Activated T-cell treated with anti-CD3 and anti-CD28 coated beads, Interleukin-2, amount 50 U/mL, for 4 hours (primary cell): ENCODE results near the gene IRF6. TPM values are rescaled to one million over a fixed set of nuclear protein-coding genes. Genes with fewer than 3 reads are reported as not detected.

Source experiments
- ATAC-seq, 2 donors: fragments of 200-7000 bp; cut with Tn5 transposase; one replicate each; pipeline ENCODE4 v1.10.0; 2021
- DNase-seq: peaks from one replicate; pipeline ENCODE4 v3.0.0-alpha.2; 2020
- H3K27me3 Mint-ChIP-seq: one replicate; pipeline ENCODE4 v1.8.0; 2021; ENCODE audit warnings: low read depth, mixed read lengths
- H3K36me3 Mint-ChIP-seq: one replicate; pipeline ENCODE4 v1.8.0; 2022; ENCODE audit warnings: mixed read lengths; ENCODE audit not compliant: insufficient read depth
- H3K4me1 Mint-ChIP-seq: one replicate; pipeline ENCODE4 v1.8.0; 2021; ENCODE audit warnings: low read depth, mixed read lengths
- H3K4me3 Mint-ChIP-seq: one replicate; pipeline ENCODE4 v1.8.0; 2021; ENCODE audit warnings: mild to moderate bottlenecking, moderate library complexity, mixed read lengths
- H3K9me3 Mint-ChIP-seq: one replicate; pipeline ENCODE4 v1.8.0; 2021; ENCODE audit warnings: mixed read lengths
- total RNA-seq, 3 donors: library from RNA; stranded (reverse); gene quantifications; one replicate each; pipeline ENCODE4 v1.2.1, GENCODE V29; 2021

The IRF6 gene
- total RNA-seq, 3 donors from 2014 or later = 0.11 to 0.15 (median 0.13) TPM

DNA sequence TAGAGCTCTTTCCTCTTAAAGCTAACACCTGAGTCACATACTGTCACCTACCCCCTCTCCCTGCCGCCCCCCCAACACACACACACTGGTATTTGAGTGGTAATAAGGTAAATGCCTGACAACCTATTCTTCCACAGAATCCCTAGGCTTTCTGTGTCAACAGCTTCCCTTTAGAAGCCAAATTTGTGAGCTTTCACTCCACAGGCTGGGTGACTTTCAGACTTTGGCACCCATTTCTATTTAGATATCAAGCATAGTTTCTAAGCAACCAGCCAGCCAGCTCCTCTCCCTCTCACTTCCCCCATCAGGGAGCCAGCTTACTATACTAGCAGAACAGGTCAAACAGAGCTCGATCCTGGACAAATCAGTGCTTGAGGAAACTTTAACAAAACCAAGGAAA, 18.4 kb downstream of the IRF6 start:
- Mint-ChIP-seq H3K27me3 (peaks cover 20% of the 10 kb centered on the region), H3K4me3 (no peak overlapping the region), H3K36me3 (peaks cover 3% of the 10 kb centered on the region), H3K9me3 (no peaks in the 10 kb centered on the region), H3K4me1 (peaks cover 24% of the 10 kb centered on the region)
- DNase-seq (no peak), ATAC-seq (no peak)

DNA sequence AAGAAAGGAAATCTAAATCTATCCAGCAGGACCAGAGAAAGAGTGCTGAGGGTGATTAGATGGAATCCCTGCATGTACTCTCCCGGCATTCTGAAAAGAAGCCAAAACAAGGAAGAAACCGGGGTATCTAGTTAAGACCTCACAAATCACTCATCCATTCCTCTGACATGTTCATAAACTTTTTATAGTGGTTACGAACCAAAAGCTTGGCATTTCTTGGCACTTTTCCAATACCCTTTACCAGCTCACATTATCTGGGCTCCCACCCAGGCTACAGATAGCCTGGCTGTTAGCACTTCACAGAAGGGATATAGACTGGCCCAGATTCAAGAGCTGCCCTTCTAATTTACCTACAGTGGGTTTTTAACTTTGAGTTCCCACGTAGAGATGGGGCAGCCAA, 19.8 kb downstream of the IRF6 start:
- Mint-ChIP-seq H3K4me3 (no peak overlapping the region), H3K9me3 (no peaks in the 10 kb centered on the region)

DNA sequence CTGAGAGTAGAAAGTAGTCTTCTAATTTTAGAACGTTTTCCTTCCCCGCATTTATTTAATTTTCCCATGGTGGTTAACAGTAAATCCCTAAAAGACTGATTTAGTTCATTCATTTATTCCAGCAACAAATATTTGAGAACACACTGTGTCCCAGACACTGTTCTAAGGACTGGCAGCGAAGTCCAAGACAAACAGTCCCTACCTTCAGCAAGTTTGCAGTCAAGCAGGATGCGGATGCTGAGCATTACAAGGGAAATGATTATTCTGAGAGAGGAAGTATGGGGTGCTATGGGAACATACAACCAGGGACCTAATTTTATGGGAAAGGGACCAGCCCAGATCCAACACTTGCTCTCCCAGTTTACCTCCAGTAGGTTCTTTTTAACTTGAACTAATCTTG, 20.4 kb downstream of the IRF6 start:
- H3K4me3 Mint-ChIP-seq = no peak overlapping the region
- no peaks in the 10 kb centered on the region for H3K9me3 Mint-ChIP-seq

More for the DNA sequence above, 19.8 kb downstream of the IRF6 start:
- Mint-ChIP-seq H3K4me1 (peaks cover 26% of the 10 kb centered on the region), H3K36me3 (peaks cover 10% of the 10 kb centered on the region), H3K27me3 (peaks cover 15% of the 10 kb centered on the region)
- no peak for DNase-seq
- ATAC-seq = no peak

DNA sequence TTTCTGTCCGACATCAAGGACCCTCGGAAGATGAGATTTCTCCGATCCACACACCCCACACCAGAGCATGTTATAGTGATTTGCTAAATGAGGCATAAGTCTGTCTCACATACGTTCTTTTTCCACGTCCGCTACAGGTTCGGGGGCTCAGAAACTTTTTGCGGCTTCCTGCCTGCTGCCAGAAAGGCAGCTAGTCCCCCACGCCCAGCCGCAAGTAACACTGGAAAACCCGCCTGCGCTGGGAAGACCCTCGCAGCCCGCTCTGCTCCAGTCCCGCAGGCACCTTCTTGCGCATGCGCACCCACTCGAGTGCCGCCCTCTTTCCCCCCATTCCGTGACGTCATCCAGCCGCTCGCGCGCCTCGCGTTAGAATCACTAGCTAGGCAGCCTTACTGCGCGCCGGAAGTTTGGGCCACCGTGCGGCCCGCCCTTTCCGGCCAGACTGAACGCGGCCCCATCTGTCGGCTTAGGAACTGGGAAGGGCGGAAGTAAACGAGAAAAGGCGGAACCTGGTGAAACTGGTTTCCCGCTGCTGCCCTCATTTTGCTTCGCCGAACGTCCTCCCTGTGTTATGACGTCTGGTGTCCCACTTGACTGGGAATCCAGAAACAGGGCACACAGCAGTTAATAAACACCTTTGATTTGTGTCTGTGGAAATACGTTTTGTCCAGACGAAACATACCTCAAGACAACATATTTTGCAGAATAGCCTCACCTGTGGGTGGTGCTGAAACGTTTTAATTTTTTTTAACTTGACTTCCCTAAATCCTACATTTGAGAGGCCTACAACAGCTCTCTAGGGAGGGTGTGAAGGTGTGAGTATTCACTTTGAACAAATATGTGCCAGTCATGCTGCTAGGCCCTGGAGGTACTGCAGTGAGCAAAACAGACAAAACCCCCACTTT, 21.4 kb downstream of the IRF6 start, which contains the start of gene C1orf74:
Gene C1orf74, minus strand, starts transcription at position 295 of the 905 bp plus-strand sequence. CDS start 925 bp downstream, outside the sequence.
- ATAC-seq = peak; percentile 99
- Mint-ChIP-seq H3K27me3 (peaks cover 9% of the 10 kb centered on the region), H3K4me1 (peaks cover 27% of the 10 kb centered on the region)

More for the DNA sequence above, 20.4 kb downstream of the IRF6 start:
- ATAC-seq = no peak
- DNase-seq = no peak
- Mint-ChIP-seq H3K4me1 (peaks cover 26% of the 10 kb centered on the region), H3K36me3 (peaks cover 10% of the 10 kb centered on the region), H3K27me3 (peaks cover 12% of the 10 kb centered on the region)

DNA sequence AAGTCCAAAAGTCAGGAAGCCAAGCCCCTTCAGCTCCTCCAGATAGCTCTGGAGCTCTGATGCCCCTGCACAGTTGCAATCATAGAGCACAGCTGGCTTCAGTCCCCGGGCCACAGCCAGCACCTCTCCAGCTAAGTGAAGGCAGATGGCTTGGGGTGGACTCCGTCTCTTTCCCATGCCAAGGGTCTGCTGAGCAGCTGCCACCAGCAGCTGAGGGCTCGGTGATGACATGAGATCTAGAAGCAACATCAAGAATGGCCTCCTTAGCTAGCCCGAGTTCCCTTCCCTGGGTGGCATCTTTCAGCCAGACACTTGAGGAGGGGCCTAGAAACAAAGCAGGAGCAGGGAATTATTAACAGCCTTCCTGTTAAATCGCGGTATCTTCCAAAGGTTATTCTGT, 22.6 kb downstream of the IRF6 start:
- Mint-ChIP-seq H3K4me3 (peak overlapping the region; percentile 96), H3K36me3 (peaks cover 25% of the 10 kb centered on the region), H3K9me3 (no peaks in the 10 kb centered on the region), H3K4me1 (peaks cover 29% of the 10 kb centered on the region), H3K27me3 (peaks cover 7% of the 10 kb centered on the region)
- DNase-seq (no peak), ATAC-seq (no peak)

More for the DNA sequence above, 21.4 kb downstream of the IRF6 start, which contains the start of gene C1orf74:
- Mint-ChIP-seq H3K4me3 (peak within 1 kb of the TSS; percentile 96), H3K36me3 (peaks cover 16% of the 10 kb centered on the region), H3K9me3 (no peaks in the 10 kb centered on the region)
- peak; percentile 99 for DNase-seq

DNA sequence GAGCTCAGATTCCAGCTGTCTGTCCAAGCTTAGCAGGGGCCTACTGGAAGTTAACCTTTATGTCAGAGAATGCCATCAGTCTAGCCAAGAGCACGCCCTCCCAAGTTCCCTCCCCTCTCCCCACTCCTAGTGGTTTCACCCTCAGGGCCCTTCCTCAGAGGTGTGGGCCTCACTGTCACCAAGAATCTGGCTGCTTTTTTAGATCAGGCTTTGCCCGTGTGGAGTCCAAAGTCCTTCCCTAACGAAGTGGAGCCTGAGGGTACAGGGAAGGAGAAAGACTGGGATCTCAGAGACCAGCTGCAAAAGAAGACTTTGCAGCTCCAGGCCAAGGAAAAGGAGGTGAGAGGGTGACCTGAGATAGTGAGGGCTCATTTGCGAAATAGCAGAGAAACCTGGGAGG, 25.7 kb downstream of the IRF6 start:
- Mint-ChIP-seq H3K4me1 (peaks cover 32% of the 10 kb centered on the region), H3K36me3 (peaks cover 49% of the 10 kb centered on the region)

DNA sequence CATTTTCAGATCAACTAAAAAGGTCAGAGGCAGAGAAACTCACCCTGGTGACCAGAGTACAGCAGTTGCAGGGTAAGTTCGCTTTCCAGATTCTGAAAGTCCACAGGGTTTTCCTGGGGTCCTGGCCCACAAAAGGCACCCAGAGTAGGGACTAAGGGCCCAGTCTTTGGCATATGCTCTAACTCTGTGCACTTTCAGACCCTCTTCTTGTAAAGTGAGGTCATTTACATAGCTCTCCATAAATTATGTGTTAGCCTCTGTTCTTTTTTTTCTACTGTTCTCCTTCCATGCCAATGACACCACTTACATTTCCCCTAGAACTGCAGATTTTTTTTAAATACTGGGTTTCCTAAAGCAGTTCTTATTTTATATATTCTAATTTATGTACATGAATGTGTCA, 27.8 kb downstream of the IRF6 start:
- ATAC-seq (no peak), DNase-seq (no peak)
- H3K36me3 Mint-ChIP-seq = peaks cover 64% of the 10 kb centered on the region
- H3K4me1 Mint-ChIP-seq = peaks cover 13% of the 10 kb centered on the region
- H3K9me3 Mint-ChIP-seq = no peaks in the 10 kb centered on the region
- no peaks in the 10 kb centered on the region for H3K27me3 Mint-ChIP-seq
- no peak overlapping the region for H3K4me3 Mint-ChIP-seq

More for the DNA sequence above, 25.7 kb downstream of the IRF6 start:
- ATAC-seq (no peak), DNase-seq (no peak)
- H3K27me3 Mint-ChIP-seq = no peaks in the 10 kb centered on the region
- H3K9me3 Mint-ChIP-seq = no peaks in the 10 kb centered on the region
- no peak overlapping the region for H3K4me3 Mint-ChIP-seq

DNA sequence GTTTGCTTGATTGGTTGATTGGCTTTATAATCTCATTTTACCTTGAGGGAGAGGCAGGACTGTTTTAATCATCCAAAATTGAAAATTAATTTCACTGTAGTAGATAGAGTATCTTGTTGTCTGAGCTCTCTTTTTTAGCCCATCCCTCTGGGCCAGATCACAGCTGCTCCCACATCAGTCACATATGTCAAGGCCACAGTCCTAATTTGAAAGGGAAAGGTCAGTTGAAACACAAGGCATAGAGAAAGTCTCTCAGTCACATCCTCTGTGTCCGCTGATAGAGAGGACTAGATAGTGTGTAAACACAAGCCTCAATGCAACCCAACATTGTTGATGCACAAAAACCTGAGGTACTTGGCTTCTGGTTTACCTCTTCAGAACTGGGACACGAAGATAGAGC, 28.4 kb downstream of the IRF6 start:
- peaks cover 66% of the 10 kb centered on the region for H3K36me3 Mint-ChIP-seq
- H3K4me1 Mint-ChIP-seq = peaks cover 10% of the 10 kb centered on the region
- DNase-seq = no peak
- H3K4me3 Mint-ChIP-seq = no peak overlapping the region
- ATAC-seq = no peak
- H3K27me3 Mint-ChIP-seq = no peaks in the 10 kb centered on the region
- H3K9me3 Mint-ChIP-seq = no peaks in the 10 kb centered on the region

DNA sequence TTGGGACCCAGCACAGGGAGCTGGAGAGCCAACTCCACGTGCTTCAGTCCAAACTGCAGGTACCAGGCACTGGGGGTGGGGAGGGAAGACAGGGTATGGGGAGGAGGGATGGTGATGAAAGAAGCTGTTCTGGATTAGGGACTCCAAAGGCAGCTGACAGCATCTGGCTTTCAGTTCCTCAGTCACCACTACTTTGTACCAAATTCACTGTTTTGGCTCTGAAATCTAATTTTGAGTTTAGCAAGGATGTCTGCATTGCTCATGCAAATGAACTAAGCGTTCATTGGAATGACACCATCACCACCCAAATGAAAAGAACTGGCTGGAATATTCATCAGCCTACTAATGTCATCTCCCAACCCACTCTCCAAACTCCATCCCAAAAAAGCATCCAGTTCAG, 30.3 kb downstream of the IRF6 start:
- Mint-ChIP-seq H3K36me3 (peaks cover 60% of the 10 kb centered on the region), H3K4me1 (peaks cover 7% of the 10 kb centered on the region)

DNA sequence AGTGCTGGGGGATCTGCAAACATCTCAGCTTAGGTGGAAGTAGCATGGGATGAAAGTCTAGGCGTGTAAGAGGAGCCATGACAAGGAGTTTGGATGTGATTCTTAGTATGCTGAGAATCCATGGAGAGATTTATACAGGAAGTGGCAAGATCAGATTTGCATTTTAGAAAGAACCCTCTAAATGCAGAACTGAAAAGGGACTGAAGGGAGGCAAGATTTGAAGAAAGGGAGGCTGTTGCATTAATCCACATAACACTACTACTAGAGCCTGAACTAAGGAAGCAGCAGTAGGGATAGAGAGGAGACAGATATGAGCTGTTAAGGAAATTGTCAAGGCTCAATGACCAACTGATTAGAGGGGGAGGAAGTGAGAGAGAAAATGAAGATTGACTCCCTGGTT, 31.4 kb downstream of the IRF6 start:
- H3K4me1 Mint-ChIP-seq = peaks cover 7% of the 10 kb centered on the region
- ATAC-seq = no peak
- no peak overlapping the region for H3K4me3 Mint-ChIP-seq
- no peaks in the 10 kb centered on the region for H3K9me3 Mint-ChIP-seq
- no peak for DNase-seq
- no peaks in the 10 kb centered on the region for H3K27me3 Mint-ChIP-seq
- peaks cover 55% of the 10 kb centered on the region for H3K36me3 Mint-ChIP-seq

More for the DNA sequence above, 30.3 kb downstream of the IRF6 start:
- Mint-ChIP-seq H3K9me3 (no peaks in the 10 kb centered on the region), H3K27me3 (no peaks in the 10 kb centered on the region), H3K4me3 (no peak overlapping the region)
- DNase-seq (no peak), ATAC-seq (no peak)

DNA sequence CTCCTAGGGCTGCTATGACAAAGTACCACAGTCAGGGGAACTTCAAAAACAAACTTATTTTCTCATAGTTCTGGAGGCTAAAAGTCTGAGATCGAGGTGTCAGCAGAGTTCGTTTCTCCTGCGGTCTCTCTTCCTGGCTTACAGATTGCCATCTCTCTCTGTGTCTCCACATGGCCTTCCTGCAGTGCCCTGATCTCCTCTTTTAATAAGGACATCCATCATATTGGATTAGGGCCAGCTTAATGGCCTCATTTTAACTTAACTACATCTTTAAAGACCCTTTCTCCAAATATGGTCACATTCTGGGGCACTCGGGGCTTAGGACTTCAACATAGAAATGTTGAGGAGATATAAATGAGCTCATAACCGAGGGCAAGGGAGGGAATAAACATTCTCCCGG, 33.8 kb downstream of the IRF6 start:
- ATAC-seq (no peak), DNase-seq (no peak)
- H3K4me1 Mint-ChIP-seq = peaks cover 29% of the 10 kb centered on the region
- no peak overlapping the region for H3K4me3 Mint-ChIP-seq
- no peaks in the 10 kb centered on the region for H3K9me3 Mint-ChIP-seq
- peaks cover 38% of the 10 kb centered on the region for H3K36me3 Mint-ChIP-seq
- no peaks in the 10 kb centered on the region for H3K27me3 Mint-ChIP-seq

DNA sequence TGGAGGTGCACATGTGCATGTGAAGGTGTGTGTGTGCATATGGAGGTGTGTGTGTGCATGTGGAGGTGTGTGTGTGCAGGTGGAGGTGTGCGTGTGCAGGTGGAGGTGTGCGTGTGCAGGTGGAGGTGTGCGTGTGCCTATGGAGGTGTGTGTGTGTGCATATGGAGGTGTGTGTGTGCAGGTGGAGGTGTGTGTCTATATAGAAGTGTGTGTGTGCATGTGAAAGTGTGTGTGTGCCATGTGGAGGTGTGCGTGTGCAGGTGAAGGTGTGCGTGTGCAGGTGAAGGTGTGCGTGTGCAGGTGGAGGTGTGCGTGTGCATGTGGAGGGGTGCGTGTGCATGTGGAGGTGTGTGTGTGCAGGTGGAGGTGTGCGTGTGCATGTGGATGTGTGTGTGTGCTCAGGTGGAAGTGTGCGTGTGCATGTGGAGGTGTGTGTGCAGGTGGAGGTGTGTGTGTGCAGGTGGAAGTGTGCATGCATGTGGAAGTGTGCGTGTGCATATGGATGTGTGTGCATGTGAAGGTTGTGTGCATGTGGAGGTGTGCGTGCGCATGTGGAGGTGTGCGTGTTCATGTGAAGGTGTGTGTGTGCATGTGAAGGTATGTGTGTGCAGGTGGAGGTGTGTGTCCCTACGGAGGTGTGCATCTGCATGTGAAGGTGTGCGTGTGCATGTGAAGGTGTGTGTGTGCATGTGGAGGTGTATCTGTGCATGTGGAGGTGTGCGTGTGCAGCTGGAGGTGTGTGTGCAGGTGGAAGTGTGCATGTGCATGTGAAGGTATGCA, 35.1 kb downstream of the IRF6 start:
- no peak for DNase-seq
- Mint-ChIP-seq H3K36me3 (peaks cover 33% of the 10 kb centered on the region), H3K4me1 (peaks cover 38% of the 10 kb centered on the region), H3K4me3 (no peak overlapping the region), H3K9me3 (no peaks in the 10 kb centered on the region), H3K27me3 (no peaks in the 10 kb centered on the region)
- no peak for ATAC-seq

DNA sequence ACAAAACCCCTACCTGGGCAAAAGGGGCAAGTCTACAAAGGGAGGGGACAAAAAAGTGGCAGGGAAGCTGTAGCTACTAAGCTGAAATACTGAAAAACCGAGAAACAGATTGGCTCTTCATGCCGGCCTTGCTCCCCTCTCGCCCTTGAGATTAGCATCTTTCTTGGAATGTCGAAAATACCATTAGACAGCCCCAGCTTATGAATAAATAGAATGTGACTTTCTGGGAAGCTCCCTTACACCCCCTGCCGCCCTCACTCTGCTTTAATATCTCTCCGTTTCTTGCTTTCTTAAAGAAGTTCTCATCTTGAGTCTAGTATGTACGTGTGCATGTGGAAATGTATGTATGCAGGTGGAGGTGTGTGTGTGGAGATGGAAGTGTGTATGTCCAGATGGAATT, 36.0 kb downstream of the IRF6 start:
- H3K36me3 Mint-ChIP-seq = peaks cover 31% of the 10 kb centered on the region
- no peak for ATAC-seq
- no peaks in the 10 kb centered on the region for H3K9me3 Mint-ChIP-seq
- H3K4me1 Mint-ChIP-seq = peaks cover 43% of the 10 kb centered on the region
- H3K27me3 Mint-ChIP-seq = no peaks in the 10 kb centered on the region
- DNase-seq = no peak
- H3K4me3 Mint-ChIP-seq = no peak overlapping the region

DNA sequence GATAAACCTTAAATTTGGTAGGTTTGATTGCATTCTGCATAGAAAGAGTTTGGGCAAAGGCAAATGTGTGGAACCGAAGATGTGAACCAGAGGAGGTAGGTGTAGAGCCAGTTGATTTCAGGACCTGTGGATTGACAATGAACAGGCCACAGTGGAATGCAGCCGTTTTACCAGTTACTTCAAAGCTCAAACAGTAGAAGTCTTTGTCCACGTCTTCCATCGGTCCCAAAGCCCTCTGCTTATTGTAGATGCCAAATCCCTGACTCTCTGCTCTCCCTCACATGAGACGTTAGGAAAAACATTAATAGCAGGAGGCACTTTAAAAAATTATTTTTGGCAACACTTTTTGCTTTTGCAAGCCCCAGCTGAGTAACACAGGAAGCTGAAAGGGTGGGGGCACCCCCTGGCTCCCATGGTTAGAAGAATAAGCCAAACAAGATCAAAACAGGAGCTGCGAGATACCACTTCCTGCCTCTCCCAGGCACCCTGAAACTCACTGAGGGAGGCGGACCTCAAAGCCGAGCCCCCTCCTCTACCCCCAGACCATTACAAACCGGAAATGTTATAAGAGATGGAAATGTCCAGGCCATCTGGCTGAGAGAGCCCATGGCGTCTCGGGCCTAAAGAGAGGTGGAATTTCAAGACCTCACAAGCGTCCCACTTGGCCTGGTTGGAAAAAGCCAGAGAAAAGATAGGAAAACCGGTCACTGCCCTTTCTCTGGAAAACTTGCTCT, 36.6 kb downstream of the IRF6 start:
- Mint-ChIP-seq H3K4me3 (no peak overlapping the region), H3K27me3 (no peaks in the 10 kb centered on the region), H3K9me3 (no peaks in the 10 kb centered on the region), H3K36me3 (peaks cover 26% of the 10 kb centered on the region), H3K4me1 (peaks cover 45% of the 10 kb centered on the region)
- DNase-seq = peak; percentile 61
- ATAC-seq = peak; percentile 72 to 75
